Measurements from ENCODE around the gene CHST15.

The CHST15 gene

DNA sequence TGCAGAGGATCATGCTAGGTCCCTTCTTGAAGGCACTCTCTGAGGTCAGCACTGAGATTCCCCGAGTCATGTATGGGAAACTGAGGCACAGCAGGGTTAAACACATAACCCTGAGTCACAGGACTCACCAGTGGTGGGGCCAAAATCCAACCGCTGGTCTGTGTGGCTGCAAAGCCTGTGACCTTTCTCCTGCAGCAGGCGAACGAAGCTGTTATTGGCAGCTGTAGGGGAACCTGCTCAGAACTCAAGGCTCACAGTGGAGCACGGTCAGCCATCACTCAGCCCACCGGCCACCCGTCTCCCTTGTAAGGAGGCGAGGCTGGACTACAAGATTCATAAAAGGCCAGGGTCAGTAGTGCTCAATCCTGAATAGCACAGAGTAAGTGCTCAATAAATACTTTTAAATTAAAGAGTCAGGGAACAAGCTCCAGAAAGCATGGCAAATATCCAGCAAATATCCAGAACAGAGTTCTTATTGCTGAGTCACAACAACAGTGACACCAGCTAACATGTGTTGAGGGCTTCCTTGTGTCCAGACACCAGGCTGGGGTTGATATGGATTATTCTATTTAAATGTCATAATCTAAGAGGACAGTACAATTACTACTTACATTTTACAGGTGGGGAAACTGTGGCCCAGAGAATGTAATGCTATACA is 34.9 kb downstream of the CHST15 start:
- Mint-ChIP-seq H3K4me1 (peaks cover 52% of the 10 kb centered on the region), H3K9me3 (no peaks in the 10 kb centered on the region), H3K36me3 (ENCODE audit: low read depth) (no peaks in the 10 kb centered on the region), H3K4me3 (no peak overlapping the region), H3K27ac (no peak overlapping the region), H3K27me3 (ENCODE audit: low read depth, poor library complexity) (peaks cover 5% of the 10 kb centered on the region)
- no peak for DNase-seq
- TF ChIP-seq CTCF (IDR thresholded peaks at IDR 0.05), result no peak

DNA sequence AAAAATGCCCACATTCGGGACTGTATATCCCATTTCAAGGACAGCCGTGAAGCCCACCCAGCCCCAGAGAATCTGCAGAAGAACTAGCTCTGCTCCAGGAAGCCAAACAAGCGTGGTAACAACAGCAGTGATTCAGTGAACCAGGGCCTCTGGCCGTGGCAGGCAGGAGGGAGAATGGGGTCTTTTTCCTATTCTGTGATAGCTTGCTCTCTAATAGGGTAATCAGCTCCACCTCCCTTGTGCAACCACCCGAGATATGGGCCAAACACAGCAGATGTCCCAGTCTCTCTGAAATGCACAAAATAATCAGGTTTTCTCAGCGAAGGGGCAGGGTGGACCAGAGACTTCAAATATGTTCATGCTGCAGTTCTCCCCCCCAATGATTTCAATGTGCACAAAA is 35.8 kb downstream of the CHST15 start:
- H3K4me1 Mint-ChIP-seq, result peaks cover 51% of the 10 kb centered on the region
- no peak overlapping the region for H3K4me3 Mint-ChIP-seq
- no peak overlapping the region for H3K27ac Mint-ChIP-seq
- H3K9me3 Mint-ChIP-seq, result no peaks in the 10 kb centered on the region
- H3K27me3 Mint-ChIP-seq (ENCODE audit: low read depth, poor library complexity), result peaks cover 5% of the 10 kb centered on the region
- no peak for TF ChIP-seq CTCF (IDR thresholded peaks at IDR 0.05)
- no peaks in the 10 kb centered on the region for H3K36me3 Mint-ChIP-seq (ENCODE audit: low read depth)
- DNase-seq, result no peak

DNA sequence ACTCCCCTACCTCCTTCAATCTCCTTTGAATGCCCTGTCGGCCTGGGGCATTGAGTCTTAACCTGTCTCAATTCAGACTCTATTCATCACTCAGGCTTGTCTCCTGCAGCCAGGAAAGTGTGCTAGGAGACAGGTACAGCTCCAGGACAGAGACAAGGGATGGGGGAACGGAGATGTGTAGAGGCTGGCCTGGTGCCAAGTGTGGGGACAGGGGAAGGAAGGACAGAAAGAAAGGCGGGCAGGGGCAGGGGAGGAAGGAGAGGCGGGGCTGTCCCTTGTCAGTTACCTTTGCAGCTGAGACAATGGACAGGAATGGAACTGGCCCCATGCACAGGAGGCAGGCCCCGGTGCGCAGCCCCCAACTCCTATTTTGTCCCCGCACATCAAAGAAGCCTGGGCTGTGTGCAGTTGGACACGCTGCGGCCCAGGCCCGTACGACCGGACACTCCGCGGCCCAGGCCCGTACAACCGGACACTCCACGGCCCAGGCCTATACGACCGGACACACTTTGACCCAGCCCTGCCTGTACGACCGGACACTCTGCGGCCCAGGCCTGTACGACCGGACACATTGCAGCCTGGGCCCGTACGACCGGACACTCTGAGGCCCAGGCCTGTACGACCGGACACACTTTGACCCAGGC is 36.9 kb downstream of the CHST15 start:
- Mint-ChIP-seq H3K36me3 (ENCODE audit: low read depth) (no peaks in the 10 kb centered on the region), H3K4me3 (no peak overlapping the region), H3K27me3 (ENCODE audit: low read depth, poor library complexity) (peaks cover 9% of the 10 kb centered on the region), H3K4me1 (peaks cover 42% of the 10 kb centered on the region), H3K27ac (no peak overlapping the region), H3K9me3 (no peaks in the 10 kb centered on the region)
- no peak for DNase-seq
- no peak for TF ChIP-seq CTCF (IDR thresholded peaks at IDR 0.05)

GRCh38 chr10:124053971-124054370 is 39.4 kb downstream of the CHST15 start:
- Mint-ChIP-seq H3K27ac (peak overlapping the region; percentile 94), H3K4me1 (peaks cover 38% of the 10 kb centered on the region), H3K9me3 (no peaks in the 10 kb centered on the region), H3K27me3 (ENCODE audit: low read depth, poor library complexity) (peaks cover 9% of the 10 kb centered on the region), H3K36me3 (ENCODE audit: low read depth) (no peaks in the 10 kb centered on the region), H3K4me3 (no peak overlapping the region)
- no peak for TF ChIP-seq CTCF (IDR thresholded peaks at IDR 0.05)
- no peak for DNase-seq

- H3K4me3 Mint-ChIP-seq, result no peak overlapping the region
- H3K36me3 Mint-ChIP-seq (ENCODE audit: low read depth), result no peaks in the 10 kb centered on the region
- TF ChIP-seq CTCF (IDR thresholded peaks at IDR 0.05), result no peak
- H3K9me3 Mint-ChIP-seq, result no peaks in the 10 kb centered on the region
- H3K27ac Mint-ChIP-seq, result no peak overlapping the region
- peaks cover 45% of the 10 kb centered on the region for H3K4me1 Mint-ChIP-seq
- DNase-seq, result no peak
- H3K27me3 Mint-ChIP-seq (ENCODE audit: low read depth, poor library complexity), result peaks cover 12% of the 10 kb centered on the region
Observed at GRCh38 chr10:124052561-124052960, 40.8 kb downstream of the CHST15 start.

Measured in nephron progenitor cell (in vitro differentiated cells).